HG03025 (cell line): ENCODE results near the gene SLIT3.

Experiments
- ATAC-seq: cut with Tn5 transposase; IDR thresholded peaks from one replicate; pipeline ENCODE4 v1.9.1; 2021; ENCODE audit warnings: mild to moderate bottlenecking, moderate library complexity; ENCODE audit not compliant: unreplicated experiment, low FRiP score

The SLIT3 gene

GRCh38 chr5:169013208-169013728 is 287.7 kb downstream of the SLIT3 start:
- ATAC-seq = no peak

- ATAC-seq = no peak
Observed at GRCh38 chr5:169012450-169012849, 288.5 kb downstream of the SLIT3 start.

DNA sequence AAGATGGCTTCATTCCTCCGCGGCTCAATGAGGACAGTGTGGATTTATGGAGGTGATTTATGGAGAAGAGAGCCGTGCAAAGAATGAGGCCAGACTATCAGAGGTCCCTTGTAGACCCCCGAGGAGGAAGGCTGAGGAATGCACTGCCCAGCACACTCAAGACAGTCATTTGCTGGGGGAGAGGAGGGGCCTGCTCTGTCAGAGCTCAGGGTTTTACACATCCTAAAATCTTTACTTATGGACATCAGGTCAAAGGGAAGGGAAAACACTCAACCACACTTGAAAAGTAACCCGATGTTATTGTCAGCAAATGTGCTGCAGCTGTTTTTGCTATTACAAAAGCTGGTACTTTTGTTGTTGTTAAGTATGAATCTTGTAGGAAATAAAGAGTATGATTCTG is 289.5 kb downstream of the SLIT3 start:
- ATAC-seq = no peak

GRCh38 chr5:169011009-169011408 is 289.9 kb downstream of the SLIT3 start:
- ATAC-seq = no peak

- ATAC-seq = no peak
Observed at GRCh38 chr5:169009123-169009522, 291.8 kb downstream of the SLIT3 start.

DNA sequence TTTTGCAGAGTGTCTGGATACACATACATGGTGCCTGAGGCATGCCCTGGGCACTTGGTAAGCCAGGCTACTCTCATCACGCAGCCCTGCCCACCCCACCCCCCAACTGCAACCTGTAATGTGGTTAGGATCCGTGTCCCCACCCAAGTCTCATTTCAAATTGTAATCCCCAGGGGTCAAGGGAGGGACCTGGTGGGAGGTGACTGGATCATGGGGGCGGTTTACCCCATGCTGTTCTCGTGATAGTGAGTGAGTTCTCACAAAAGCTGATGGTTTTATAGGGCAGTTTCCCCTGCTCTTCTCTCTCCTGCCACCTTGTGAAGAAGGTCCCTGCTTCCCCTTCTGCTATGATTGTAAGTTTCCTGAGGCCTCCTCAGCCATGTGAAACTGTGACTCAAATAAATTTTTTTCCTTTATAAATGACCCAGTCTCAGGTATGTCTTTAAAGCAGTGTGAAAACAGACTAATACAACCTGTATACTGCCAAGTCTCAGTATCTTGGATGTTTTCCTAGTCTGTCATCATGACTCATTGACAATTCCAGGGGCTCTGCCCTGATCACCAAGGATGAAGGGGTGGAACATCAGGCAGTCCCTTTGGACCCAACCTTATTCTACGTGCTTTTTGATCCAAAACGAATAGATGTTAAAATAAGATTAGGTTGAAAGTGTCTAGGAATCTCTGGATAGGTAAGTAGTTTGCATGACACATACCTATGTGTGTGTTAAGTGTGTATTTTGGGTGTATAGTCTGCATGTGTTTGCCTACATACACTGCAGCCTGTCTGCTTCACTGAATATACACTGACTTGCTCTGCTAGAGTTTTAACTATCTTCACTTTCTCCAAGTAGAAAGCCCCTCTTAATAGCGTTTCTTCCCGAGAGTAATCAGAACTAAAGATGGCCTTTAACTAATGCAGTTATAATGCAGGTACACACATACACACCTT is 293.8 kb downstream of the SLIT3 start:
- ATAC-seq = no peak

DNA sequence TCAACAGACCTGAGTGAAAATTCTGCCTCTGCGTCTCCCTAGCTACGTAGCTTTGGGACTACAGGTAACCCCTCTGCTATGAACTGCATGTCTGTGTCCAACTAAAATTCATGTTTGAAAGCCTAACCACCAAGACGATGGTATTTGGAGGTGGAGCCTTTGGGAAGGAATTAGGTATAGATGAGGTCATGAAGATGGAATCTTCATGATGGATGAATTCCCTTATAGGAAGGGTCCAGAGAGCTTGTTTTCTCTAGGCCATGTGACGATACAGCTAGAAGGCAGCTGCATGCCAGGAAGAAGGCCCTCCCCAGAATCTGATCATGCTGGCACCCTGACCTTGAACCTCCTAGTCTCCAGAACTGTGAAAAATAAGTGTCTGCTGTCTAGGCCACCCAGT is 296.4 kb downstream of the SLIT3 start:
- ATAC-seq = no peak

DNA sequence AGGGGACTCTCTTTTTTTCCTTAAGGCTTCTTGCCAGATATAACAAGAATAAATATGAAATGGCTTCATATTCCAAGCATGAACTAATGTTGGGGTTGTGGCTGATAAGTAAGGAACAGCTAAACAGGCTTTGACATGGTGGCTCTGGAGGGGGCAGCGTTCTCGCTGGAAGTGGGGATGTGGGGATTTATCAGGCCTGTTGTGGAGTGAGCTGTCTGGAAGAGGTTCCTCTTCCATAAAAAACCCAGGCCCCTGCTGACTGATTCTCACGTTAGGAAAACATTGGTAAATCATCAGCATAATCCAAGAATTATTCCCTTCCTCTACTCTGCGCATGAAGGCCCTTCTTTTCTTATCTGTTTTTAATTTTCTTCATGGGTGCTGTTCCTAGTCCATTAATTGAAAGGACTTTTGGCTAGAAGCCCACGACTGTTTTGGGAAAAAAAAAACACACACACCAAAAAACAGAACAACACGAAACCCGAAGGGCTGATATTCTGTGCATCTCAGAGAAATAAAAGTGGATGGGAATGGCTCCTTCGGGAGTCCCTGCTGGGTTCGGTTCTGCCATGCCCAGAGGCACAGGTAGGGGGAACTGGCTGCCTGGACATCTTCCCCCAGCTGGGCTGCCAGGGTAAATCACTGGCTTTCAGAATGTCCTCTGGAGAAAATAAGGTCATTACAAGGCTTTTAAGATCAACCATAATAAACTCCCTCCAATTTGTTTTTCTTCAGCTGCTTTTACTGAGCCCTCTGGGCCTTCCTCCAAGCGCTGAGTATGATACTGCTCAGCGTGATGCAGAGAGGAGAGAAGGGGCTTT is 297.0 kb downstream of the SLIT3 start:
- ATAC-seq = no peak

- no peak for ATAC-seq
Observed at GRCh38 chr5:169002953-169003555, 297.9 kb downstream of the SLIT3 start.

DNA sequence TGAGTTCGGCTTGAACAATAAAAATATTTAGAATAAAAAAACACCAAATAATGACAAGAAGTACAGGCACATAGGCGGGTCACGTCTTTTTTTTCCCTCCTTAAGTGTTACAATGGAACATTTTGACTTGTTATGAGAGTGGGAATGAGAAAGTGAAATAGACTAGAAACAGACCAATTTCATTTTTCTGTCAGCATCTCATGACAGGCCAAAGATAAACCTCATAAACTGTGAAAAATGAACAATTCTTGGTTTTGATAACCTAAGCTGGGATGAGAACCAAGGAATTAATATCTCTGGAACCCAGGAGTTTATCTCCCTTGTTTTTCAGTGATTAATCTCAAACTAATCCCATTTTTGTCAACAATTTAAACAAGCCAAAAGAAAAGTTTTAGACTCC is 299.5 kb downstream of the SLIT3 start:
- no peak for ATAC-seq

GRCh38 chr5:168995024-168995423 is 305.9 kb downstream of the SLIT3 start:
- ATAC-seq = no peak

DNA sequence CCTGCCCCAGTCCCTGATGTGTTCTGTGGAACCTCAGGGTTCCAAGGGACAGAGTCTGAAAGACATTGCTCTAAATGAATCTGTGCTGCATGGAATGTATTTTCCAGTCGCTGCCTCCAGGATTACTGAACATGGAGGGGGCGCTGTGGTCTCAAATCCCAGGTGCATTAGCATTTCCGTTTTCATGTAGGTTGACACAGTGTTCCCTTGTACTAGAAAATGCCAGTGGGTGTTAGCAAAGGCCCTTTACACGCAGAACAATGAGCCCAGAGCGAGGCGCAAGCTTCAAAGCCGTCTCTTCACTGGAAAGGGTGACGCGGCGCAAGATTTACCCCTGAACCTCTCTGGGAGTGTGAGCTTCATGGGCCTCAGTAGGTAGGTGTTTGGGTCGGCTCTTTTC is 308.3 kb downstream of the SLIT3 start:
- ATAC-seq = no peak

- ATAC-seq = no peak
Observed at GRCh38 chr5:168992016-168992415, 308.9 kb downstream of the SLIT3 start.

DNA sequence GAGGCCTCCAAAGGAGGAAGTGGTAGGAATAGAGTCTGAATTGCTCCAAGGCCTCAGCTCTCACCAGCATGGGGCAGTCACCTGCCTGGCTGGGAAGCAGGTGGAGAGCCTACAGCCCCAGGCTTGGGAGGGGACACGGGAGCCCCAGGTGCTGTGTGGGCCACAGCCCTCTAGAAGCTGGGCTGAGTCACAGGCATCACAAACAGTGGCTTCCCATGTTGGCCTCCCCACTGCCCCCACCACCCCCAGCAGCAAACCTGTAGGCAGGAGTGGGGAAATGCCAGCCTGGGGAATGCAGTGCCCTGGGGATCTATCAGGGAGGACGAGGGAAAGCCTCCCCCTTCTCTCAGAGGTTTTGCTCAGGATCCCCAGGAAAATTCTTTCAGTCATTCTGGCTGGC is 309.6 kb downstream of the SLIT3 start:
- ATAC-seq = no peak

- no peak for ATAC-seq
Observed at GRCh38 chr5:168990679-168991078, 310.3 kb downstream of the SLIT3 start.

DNA sequence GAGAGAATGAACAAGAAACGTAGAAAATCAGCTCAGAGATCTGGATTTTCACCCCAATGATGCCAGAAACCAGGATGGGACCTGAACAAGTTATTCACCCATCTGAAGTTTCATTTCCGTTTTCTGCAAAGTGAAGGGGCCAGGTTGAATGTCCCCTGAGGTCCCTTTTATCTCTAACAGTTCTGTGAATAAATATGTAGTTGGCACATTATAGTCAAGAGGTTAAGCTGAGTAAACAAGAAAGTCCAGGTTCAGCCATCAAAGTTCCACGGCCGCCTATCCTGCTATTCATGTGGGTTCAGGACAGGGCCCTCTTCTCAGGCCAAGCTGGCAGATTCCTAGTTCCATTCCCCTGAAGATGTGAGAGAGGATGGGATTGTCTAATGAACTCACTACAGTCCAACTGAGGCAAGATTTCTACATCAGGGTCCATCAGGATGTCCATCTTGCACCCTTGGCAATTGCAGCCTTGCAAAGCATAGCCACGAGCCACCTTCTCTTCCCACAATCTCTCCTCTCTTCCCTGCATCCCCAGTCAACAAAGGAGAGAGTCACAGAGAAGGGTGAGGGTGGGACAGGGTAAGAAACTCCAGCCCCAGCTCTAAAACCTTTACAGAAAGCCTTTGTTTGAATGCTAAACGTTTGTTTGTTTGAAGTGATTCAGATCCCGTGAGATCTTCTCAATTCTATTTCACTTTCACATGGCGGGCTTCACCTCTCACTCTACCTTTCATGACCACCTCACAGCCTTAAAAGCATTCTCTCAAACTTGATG is 311.0 kb downstream of the SLIT3 start:
- no peak for ATAC-seq

- ATAC-seq = no peak
Observed at GRCh38 chr5:168988699-168989098, 312.2 kb downstream of the SLIT3 start.

- no peak for ATAC-seq
Observed at GRCh38 chr5:168987543-168988300, 313.2 kb downstream of the SLIT3 start.

- no peak for ATAC-seq
Observed at GRCh38 chr5:168985454-168985853, 315.5 kb downstream of the SLIT3 start.
